ENCODE data around the gene PKNOX2.

Gene PKNOX2

GRCh38 chr11:125357551-125357950 lies 193.0 kb downstream of the PKNOX2 start:
- no peak overlapping the region for H3K4me3 ChIP-seq (ENCODE audit: low read depth in 1 of 5, low read length in 5 of 5)
- H3K4me1 ChIP-seq (ENCODE audit: control insufficient read depth in 5 of 5, insufficient read depth in 5 of 5, low read length in 5 of 5): no peaks in the 10 kb centered on the region
- no peaks in the 10 kb centered on the region for H3K9me3 ChIP-seq (ENCODE audit: control insufficient read depth in 5 of 5, low read length in 5 of 5)
- no peak overlapping the region for H3K9ac ChIP-seq (ENCODE audit: low read length in 5 of 5)
- H3K36me3 ChIP-seq (ENCODE audit: control insufficient read depth in 5 of 5, insufficient read depth in 5 of 5, low read length in 5 of 5): peaks cover 0 to 3% (median 0%) of the 10 kb centered on the region in 5 donors
- H3K27ac ChIP-seq (ENCODE audit: low read depth, low read length): no peak overlapping the region
- peaks cover 0 to 3% (median 0%) of the 10 kb centered on the region in 5 donors for H3K27me3 ChIP-seq (ENCODE audit: control insufficient read depth in 5 of 5, insufficient read depth in 4 of 5, low read length in 5 of 5)

GRCh38 chr11:125358254-125358840 lies 193.8 kb downstream of the PKNOX2 start:
- no peaks in the 10 kb centered on the region for H3K9me3 ChIP-seq (ENCODE audit: control insufficient read depth in 5 of 5, low read length in 5 of 5)
- H3K9ac ChIP-seq (ENCODE audit: low read length in 5 of 5): no peak overlapping the region

GRCh38 chr11:125359130-125359529 lies 194.6 kb downstream of the PKNOX2 start:
- peaks cover 0 to 3% (median 0%) of the 10 kb centered on the region in 5 donors for H3K36me3 ChIP-seq (ENCODE audit: control insufficient read depth in 5 of 5, insufficient read depth in 5 of 5, low read length in 5 of 5)
- no peak overlapping the region for H3K27ac ChIP-seq (ENCODE audit: low read depth, low read length)
- no peaks in the 10 kb centered on the region for H3K9me3 ChIP-seq (ENCODE audit: control insufficient read depth in 5 of 5, low read length in 5 of 5)
- H3K4me3 ChIP-seq (ENCODE audit: low read depth in 1 of 5, low read length in 5 of 5): no peak overlapping the region
- no peak overlapping the region for H3K9ac ChIP-seq (ENCODE audit: low read length in 5 of 5)
- H3K4me1 ChIP-seq (ENCODE audit: control insufficient read depth in 5 of 5, insufficient read depth in 5 of 5, low read length in 5 of 5): no peaks in the 10 kb centered on the region
- H3K27me3 ChIP-seq (ENCODE audit: control insufficient read depth in 5 of 5, insufficient read depth in 4 of 5, low read length in 5 of 5): peaks cover 0 to 3% (median 0%) of the 10 kb centered on the region in 5 donors

More at GRCh38 chr11:125358254-125358840, 193.8 kb downstream of the PKNOX2 start:
- no peak overlapping the region for H3K27ac ChIP-seq (ENCODE audit: low read depth, low read length)
- H3K27me3 ChIP-seq (ENCODE audit: control insufficient read depth in 5 of 5, insufficient read depth in 4 of 5, low read length in 5 of 5): peaks cover 0 to 3% (median 0%) of the 10 kb centered on the region in 5 donors
- H3K4me1 ChIP-seq (ENCODE audit: control insufficient read depth in 5 of 5, insufficient read depth in 5 of 5, low read length in 5 of 5): no peaks in the 10 kb centered on the region
- H3K36me3 ChIP-seq (ENCODE audit: control insufficient read depth in 5 of 5, insufficient read depth in 5 of 5, low read length in 5 of 5): peaks cover 0 to 3% (median 0%) of the 10 kb centered on the region in 5 donors
- H3K4me3 ChIP-seq (ENCODE audit: low read depth in 1 of 5, low read length in 5 of 5): no peak overlapping the region

GRCh38 chr11:125360066-125360465 lies 195.5 kb downstream of the PKNOX2 start:
- H3K4me1 ChIP-seq (ENCODE audit: control insufficient read depth in 5 of 5, insufficient read depth in 5 of 5, low read length in 5 of 5): no peaks in the 10 kb centered on the region
- no peak overlapping the region for H3K4me3 ChIP-seq (ENCODE audit: low read depth in 1 of 5, low read length in 5 of 5)
- H3K27ac ChIP-seq (ENCODE audit: low read depth, low read length): no peak overlapping the region
- peaks cover 0 to 4% (median 0%) of the 10 kb centered on the region in 5 donors for H3K27me3 ChIP-seq (ENCODE audit: control insufficient read depth in 5 of 5, insufficient read depth in 4 of 5, low read length in 5 of 5)
- H3K36me3 ChIP-seq (ENCODE audit: control insufficient read depth in 5 of 5, insufficient read depth in 5 of 5, low read length in 5 of 5): peaks cover 0 to 3% (median 0%) of the 10 kb centered on the region in 5 donors
- H3K9me3 ChIP-seq (ENCODE audit: control insufficient read depth in 5 of 5, low read length in 5 of 5): no peaks in the 10 kb centered on the region
- H3K9ac ChIP-seq (ENCODE audit: low read length in 5 of 5): no peak overlapping the region

GRCh38 chr11:125364121-125364826 lies 199.7 kb downstream of the PKNOX2 start:
- Histone ChIP-seq H3K9me3 (ENCODE audit: control insufficient read depth in 5 of 5, low read length in 5 of 5) (no peaks in the 10 kb centered on the region), H3K36me3 (ENCODE audit: control insufficient read depth in 5 of 5, insufficient read depth in 5 of 5, low read length in 5 of 5) (peaks cover 0 to 9% (median 0%) of the 10 kb centered on the region in 5 donors), H3K4me3 (ENCODE audit: low read depth in 1 of 5, low read length in 5 of 5) (no peak overlapping the region), H3K27me3 (ENCODE audit: control insufficient read depth in 5 of 5, insufficient read depth in 4 of 5, low read length in 5 of 5) (peaks cover 0 to 4% (median 0%) of the 10 kb centered on the region in 5 donors), H3K27ac (ENCODE audit: low read depth, low read length) (no peak overlapping the region), H3K9ac (ENCODE audit: low read length in 5 of 5) (no peak overlapping the region), H3K4me1 (ENCODE audit: control insufficient read depth in 5 of 5, insufficient read depth in 5 of 5, low read length in 5 of 5) (no peaks in the 10 kb centered on the region)

- H3K36me3 ChIP-seq (ENCODE audit: control insufficient read depth in 5 of 5, insufficient read depth in 5 of 5, low read length in 5 of 5): peaks cover 0 to 9% (median 0%) of the 10 kb centered on the region in 5 donors
- H3K9me3 ChIP-seq (ENCODE audit: control insufficient read depth in 5 of 5, low read length in 5 of 5): no peaks in the 10 kb centered on the region
- H3K9ac ChIP-seq (ENCODE audit: low read length in 5 of 5): no peak overlapping the region
- H3K27me3 ChIP-seq (ENCODE audit: control insufficient read depth in 5 of 5, insufficient read depth in 4 of 5, low read length in 5 of 5): peaks cover 0 to 4% (median 0%) of the 10 kb centered on the region in 5 donors
- H3K4me1 ChIP-seq (ENCODE audit: control insufficient read depth in 5 of 5, insufficient read depth in 5 of 5, low read length in 5 of 5): no peaks in the 10 kb centered on the region
- H3K4me3 ChIP-seq (ENCODE audit: low read depth in 1 of 5, low read length in 5 of 5): no peak overlapping the region
- H3K27ac ChIP-seq (ENCODE audit: low read depth, low read length): no peak overlapping the region
Observed at GRCh38 chr11:125365196-125365931, 200.8 kb downstream of the PKNOX2 start.

- Histone ChIP-seq H3K4me1 (ENCODE audit: control insufficient read depth in 5 of 5, insufficient read depth in 5 of 5, low read length in 5 of 5) (no peaks in the 10 kb centered on the region), H3K4me3 (ENCODE audit: low read depth in 1 of 5, low read length in 5 of 5) (no peak overlapping the region), H3K36me3 (ENCODE audit: control insufficient read depth in 5 of 5, insufficient read depth in 5 of 5, low read length in 5 of 5) (peaks cover 0 to 9% (median 0%) of the 10 kb centered on the region in 5 donors), H3K27ac (ENCODE audit: low read depth, low read length) (no peak overlapping the region), H3K27me3 (ENCODE audit: control insufficient read depth in 5 of 5, insufficient read depth in 4 of 5, low read length in 5 of 5) (peaks cover 0 to 18% (median 0%) of the 10 kb centered on the region in 5 donors), H3K9ac (ENCODE audit: low read length in 5 of 5) (no peak overlapping the region), H3K9me3 (ENCODE audit: control insufficient read depth in 5 of 5, low read length in 5 of 5) (no peaks in the 10 kb centered on the region)
Observed at GRCh38 chr11:125367710-125368109, 203.2 kb downstream of the PKNOX2 start.

GRCh38 chr11:125368757-125369156 lies 204.2 kb downstream of the PKNOX2 start:
- H3K27ac ChIP-seq (ENCODE audit: low read depth, low read length): no peak overlapping the region
- no peak overlapping the region for H3K4me3 ChIP-seq (ENCODE audit: low read depth in 1 of 5, low read length in 5 of 5)
- peaks cover 0 to 20% (median 0%) of the 10 kb centered on the region in 5 donors for H3K27me3 ChIP-seq (ENCODE audit: control insufficient read depth in 5 of 5, insufficient read depth in 4 of 5, low read length in 5 of 5)
- no peak overlapping the region for H3K9ac ChIP-seq (ENCODE audit: low read length in 5 of 5)
- no peaks in the 10 kb centered on the region for H3K9me3 ChIP-seq (ENCODE audit: control insufficient read depth in 5 of 5, low read length in 5 of 5)
- peaks cover 0 to 9% (median 0%) of the 10 kb centered on the region in 5 donors for H3K36me3 ChIP-seq (ENCODE audit: control insufficient read depth in 5 of 5, insufficient read depth in 5 of 5, low read length in 5 of 5)
- H3K4me1 ChIP-seq (ENCODE audit: control insufficient read depth in 5 of 5, insufficient read depth in 5 of 5, low read length in 5 of 5): peaks cover 0 to 3% (median 0%) of the 10 kb centered on the region in 5 donors

- no peak overlapping the region for H3K27ac ChIP-seq (ENCODE audit: low read depth, low read length)
Observed at GRCh38 chr11:125369808-125370207, 205.3 kb downstream of the PKNOX2 start.

More at GRCh38 chr11:125369808-125370207, 205.3 kb downstream of the PKNOX2 start:
- Histone ChIP-seq H3K36me3 (ENCODE audit: control insufficient read depth in 5 of 5, insufficient read depth in 5 of 5, low read length in 5 of 5) (peaks cover 0 to 9% (median 0%) of the 10 kb centered on the region in 5 donors), H3K9me3 (ENCODE audit: control insufficient read depth in 5 of 5, low read length in 5 of 5) (no peaks in the 10 kb centered on the region), H3K27me3 (ENCODE audit: control insufficient read depth in 5 of 5, insufficient read depth in 4 of 5, low read length in 5 of 5) (peaks cover 0 to 16% (median 0%) of the 10 kb centered on the region in 5 donors), H3K9ac (ENCODE audit: low read length in 5 of 5) (no peak overlapping the region), H3K4me3 (ENCODE audit: low read depth in 1 of 5, low read length in 5 of 5) (no peak overlapping the region), H3K4me1 (ENCODE audit: control insufficient read depth in 5 of 5, insufficient read depth in 5 of 5, low read length in 5 of 5) (peaks cover 0 to 3% (median 2%) of the 10 kb centered on the region in 5 donors)

All from subcutaneous abdominal adipose tissue (tissue), 5 donors.